ENCODE measurements around the gene ENO2.

ENO2 gene

DNA sequence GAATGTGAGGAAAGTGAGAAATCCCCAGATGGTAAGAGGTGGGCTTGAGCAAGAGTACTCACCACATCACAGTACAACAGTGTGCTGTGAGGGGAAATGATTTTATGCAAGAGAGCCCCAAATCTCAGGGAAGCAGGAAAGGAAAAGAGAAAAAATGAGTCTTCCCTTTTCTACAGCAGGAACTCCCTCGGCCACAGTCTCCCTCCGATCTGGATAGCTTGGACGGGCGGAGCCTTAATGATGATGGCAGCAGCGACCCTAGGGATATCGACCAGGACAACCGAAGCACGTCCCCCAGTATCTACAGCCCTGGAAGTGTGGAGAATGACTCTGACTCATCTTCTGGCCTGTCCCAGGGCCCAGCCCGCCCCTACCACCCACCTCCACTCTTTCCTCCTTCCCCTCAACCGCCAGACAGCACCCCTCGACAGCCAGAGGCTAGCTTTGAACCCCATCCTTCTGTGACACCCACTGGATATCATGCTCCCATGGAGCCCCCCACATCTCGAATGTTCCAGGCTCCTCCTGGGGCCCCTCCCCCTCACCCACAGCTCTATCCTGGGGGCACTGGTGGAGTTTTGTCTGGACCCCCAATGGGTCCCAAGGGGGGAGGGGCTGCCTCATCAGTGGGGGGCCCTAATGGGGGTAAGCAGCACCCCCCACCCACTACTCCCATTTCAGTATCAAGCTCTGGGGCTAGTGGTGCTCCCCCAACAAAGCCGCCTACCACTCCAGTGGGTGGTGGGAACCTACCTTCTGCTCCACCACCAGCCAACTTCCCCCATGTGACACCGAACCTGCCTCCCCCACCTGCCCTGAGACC, 21.2 kb downstream of the ENO2 start:
- DNase-seq, result no peak

DNA sequence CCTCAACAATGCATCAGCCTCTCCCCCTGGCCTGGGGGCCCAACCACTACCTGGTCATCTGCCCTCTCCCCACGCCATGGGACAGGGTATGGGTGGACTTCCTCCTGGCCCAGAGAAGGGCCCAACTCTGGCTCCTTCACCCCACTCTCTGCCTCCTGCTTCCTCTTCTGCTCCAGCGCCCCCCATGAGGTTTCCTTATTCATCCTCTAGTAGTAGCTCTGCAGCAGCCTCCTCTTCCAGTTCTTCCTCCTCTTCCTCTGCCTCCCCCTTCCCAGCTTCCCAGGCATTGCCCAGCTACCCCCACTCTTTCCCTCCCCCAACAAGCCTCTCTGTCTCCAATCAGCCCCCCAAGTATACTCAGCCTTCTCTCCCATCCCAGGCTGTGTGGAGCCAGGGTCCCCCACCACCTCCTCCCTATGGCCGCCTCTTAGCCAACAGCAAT, 21.8 kb downstream of the ENO2 start:
- no peak for DNase-seq

DNA sequence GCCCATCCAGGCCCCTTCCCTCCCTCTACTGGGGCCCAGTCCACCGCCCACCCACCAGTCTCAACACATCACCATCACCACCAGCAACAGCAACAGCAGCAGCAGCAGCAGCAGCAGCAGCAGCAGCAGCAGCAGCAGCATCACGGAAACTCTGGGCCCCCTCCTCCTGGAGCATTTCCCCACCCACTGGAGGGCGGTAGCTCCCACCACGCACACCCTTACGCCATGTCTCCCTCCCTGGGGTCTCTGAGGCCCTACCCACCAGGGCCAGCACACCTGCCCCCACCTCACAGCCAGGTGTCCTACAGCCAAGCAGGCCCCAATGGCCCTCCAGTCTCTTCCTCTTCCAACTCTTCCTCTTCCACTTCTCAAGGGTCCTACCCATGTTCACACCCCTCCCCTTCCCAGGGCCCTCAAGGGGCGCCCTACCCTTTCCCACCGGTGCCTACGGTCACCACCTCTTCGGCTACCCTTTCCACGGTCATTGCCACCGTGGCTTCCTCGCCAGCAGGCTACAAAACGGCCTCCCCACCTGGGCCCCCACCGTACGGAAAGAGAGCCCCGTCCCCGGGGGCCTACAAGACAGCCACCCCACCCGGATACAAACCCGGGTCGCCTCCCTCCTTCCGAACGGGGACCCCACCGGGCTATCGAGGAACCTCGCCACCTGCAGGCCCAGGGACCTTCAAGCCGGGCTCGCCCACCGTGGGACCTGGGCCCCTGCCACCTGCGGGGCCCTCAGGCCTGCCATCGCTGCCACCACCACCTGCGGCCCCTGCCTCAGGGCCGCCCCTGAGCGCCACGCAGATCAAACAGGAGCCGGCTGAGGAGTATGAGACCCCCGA, 22.5 kb downstream of the ENO2 start:
- peak; percentile 49 for DNase-seq

DNA sequence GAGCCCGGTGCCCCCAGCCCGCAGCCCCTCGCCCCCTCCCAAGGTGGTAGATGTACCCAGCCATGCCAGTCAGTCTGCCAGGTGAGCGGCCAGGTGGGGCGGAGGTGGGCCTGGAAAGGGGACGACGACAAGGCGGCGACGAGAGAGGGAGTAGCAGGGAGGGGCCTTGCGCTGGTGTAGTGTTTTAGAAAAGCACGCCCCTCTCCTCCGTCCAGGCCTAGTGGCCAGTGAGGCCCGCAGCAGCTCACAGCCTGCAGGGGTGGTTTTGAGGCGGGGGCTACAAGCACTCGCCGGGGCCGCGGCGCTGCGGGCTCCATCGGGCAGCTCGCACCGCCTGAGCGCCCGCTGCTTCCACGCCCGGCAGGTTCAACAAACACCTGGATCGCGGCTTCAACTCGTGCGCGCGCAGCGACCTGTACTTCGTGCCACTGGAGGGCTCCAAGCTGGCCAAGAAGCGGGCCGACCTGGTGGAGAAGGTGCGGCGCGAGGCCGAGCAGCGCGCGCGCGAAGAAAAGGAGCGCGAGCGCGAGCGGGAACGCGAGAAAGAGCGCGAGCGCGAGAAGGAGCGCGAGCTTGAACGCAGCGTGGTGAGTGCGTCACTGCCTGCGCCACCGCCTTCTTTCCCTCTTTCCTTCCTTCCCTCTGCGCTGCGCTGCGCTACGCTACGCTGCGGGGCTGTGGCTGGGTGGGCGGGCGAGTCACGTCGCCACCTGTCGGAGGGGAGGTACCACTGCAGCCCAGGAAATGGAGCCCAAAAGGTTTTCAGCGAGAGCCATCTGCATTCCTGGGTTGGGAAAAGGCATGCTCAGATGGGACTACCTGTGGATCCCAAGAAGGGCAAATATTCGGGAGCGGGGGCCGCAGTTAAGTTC, 23.3 kb downstream of the ENO2 start:
- DNase-seq, result peak; percentile 93

DNA sequence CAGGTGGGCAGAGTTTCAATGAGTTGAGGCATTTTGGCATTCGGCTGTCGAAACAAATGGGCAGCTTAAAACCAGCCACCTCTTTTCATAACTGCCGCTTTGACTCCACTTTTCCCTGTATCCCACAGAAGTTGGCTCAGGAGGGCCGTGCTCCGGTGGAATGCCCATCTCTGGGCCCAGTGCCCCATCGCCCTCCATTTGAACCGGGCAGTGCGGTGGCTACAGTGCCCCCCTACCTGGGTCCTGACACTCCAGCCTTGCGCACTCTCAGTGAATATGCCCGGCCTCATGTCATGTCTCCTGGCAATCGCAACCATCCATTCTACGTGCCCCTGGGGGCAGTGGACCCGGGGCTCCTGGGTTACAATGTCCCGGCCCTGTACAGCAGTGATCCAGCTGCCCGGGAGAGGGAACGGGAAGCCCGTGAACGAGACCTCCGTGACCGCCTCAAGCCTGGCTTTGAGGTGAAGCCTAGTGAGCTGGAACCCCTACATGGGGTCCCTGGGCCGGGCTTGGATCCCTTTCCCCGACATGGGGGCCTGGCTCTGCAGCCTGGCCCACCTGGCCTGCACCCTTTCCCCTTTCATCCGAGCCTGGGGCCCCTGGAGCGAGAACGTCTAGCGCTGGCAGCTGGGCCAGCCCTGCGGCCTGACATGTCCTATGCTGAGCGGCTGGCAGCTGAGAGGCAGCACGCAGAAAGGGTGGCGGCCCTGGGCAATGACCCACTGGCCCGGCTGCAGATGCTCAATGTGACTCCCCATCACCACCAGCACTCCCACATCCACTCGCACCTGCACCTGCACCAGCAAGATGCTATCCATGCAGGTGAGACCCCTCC, 24.2 kb downstream of the ENO2 start:
- DNase-seq, result no peak

DNA sequence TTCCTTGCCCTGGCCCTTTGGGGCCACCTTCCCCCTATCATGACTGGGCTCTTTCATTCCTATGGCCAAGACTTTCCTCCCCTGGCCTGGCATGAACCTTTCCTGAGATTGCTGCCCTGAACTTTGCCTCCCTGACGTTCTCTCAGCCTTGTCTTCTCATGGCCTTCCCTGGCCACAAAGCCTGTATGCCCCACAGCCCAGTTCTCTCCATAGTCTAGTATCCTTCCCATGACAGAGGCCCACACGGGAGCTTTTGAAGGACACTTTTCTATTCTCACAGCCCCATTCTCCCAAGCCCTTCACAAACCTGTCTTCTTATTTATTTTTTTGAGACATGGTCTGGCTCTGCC, 24.8 kb downstream of the ENO2 start:
- no peak for DNase-seq

DNA sequence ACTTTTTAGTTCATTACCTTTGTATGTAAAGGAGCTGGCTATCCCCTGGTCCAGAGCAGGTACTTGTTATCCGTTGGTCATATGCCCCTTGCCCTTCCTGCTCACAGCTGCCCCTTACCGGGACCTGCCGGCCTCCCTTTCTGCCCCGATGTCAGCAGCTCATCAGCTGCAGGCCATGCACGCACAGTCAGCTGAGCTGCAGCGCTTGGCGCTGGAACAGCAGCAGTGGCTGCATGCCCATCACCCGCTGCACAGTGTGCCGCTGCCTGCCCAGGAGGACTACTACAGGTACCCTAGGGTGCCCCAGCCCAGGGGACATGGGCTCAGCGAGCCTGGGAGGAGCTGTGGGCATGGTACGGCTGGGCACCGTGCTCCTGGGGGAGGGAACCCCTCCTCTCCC, 26.9 kb downstream of the ENO2 start:
- DNase-seq, result no peak

DNA sequence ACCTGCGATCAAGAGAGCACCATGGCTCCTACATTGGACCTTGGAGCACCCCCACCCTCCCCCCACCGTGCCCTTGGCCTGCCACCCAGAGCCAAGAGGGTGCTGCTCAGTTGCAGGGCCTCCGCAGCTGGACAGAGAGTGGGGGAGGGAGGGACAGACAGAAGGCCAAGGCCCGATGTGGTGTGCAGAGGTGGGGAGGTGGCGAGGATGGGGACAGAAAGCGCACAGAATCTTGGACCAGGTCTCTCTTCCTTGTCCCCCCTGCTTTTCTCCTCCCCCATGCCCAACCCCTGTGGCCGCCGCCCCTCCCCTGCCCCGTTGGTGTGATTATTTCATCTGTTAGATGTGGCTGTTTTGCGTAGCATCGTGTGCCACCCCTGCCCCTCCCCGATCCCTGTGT, 27.4 kb downstream of the ENO2 start:
- DNase-seq, result no peak

DNA sequence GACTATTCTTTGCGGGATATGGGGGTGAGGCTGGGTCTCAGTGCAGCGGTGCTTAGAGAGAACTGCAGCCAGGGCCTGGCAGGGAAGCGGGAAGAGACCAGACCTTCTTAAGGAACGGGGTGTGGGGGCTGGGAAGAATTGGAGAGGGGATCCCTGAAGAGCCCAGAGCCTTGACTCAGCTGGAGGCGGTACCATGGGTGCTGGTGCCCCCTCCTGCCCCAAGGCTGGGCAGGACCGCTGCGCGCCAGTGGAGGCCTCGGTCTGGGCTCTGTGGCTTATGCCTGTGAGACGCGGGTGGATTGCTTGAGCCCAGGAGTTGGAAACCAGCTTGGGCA, 27.9 kb downstream of the ENO2 start:
- no peak for DNase-seq

DNA sequence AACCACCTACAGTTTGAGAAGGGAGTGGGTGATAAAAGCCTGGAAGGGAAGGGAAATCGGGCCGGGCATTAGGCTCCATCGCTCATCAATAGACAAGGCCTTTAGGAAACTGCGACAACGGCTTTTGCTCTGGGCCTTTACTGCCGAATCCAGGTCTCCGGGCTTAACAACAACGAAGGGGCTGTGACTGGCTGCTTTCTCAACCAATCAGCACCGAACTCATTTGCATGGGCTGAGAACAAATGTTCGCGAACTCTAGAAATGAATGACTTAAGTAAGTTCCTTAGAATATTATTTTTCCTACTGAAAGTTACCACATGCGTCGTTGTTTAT, 29.0 kb downstream of the ENO2 start:
- DNase-seq, result peak; percentile 65

DNA sequence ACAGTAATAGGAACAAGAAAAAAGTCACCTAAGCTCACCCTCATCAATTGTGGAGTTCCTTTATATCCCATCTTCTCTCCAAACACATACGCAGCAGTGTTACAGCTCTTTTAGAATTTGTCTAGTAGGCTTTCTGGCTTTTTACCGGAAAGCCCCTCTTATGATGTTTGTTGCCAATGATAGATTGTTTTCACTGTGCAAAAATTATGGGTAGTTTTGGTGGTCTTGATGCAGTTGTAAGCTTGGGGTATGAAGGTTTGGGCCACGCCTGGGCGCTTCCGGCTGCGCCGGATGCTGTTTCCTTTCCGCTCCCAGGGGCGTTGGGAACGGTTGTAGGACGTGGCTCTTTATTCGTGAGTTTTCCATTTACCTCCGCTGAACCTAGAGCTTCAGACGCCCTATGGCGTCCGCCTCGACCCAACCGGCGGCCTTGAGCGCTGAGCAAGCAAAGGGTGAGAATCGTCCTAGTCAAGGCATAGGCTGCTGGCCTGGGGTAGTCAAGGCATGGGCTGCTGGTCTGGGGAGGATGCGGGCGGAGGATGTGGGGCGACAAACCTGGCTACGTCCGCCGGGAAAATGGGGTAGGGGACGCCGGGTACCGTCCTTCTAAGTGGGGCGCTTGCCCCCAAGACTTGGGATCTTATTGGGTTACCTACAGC, 29.5 kb downstream of the ENO2 start, which contains the start of the genes C12orf57 and RNU7-1:
TSS of gene C12orf57 (plus strand) at position 301 of the 659 bp plus-strand sequence. CDS start at position 401, 100 bp downstream.
TSS of gene RNU7-1 (plus strand) at position 95 of the 659 bp plus-strand sequence.
- peak; percentile 79 for DNase-seq

DNA sequence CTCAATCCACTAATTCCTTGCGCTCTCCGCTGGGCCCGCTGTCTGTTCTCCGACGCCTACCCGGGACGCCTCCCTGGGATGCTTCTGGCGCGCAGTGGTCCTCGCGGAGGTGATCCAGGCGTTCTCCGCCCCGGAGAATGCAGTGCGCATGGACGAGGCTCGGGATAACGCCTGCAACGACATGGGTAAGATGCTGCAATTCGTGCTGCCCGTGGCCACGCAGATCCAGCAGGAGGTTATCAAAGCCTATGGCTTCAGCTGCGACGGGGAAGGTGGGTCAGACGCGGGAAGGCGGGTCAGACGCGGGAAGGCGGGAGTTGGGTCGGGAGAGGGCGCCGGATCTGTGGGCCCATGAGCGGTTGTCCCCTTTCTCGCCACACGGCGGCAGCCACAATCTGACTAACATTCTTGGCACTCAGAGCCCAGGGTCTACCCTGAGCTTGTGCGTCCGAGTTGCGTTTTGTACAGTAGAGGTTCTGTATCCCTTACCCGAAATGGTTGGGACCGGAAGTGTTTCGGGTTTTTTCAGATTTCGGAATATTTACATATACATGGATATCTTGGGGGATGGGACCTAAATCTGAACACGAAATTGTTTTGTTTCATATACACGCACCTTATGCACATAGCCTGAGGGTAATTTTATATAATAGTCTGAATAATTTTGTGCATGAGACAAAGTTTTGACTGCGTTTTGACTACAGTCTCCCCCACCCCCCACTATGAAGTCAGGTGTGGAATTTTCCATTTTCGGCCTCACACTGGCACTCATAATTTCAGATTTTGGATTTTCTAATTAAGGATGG, 30.2 kb downstream of the ENO2 start:
- peak; percentile 86 for DNase-seq

DNA sequence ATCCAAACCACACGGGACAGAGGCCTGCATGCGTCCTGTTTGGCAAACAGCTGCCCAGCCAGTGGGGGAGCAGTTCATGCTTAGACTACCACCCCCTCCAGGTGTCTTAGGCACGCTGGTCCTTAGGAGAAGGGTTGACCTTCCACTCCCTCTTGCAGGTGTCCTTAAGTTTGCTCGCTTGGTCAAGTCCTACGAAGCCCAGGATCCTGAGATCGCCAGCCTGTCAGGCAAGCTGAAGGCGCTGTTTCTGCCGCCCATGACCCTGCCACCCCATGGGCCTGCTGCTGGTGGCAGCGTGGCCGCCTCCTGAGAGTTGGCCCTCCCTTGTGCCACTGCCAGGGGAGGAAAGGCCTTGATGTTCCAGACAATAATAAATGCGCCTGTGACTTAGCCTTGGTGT, 31.2 kb downstream of the ENO2 start:
- no peak for DNase-seq

DNA sequence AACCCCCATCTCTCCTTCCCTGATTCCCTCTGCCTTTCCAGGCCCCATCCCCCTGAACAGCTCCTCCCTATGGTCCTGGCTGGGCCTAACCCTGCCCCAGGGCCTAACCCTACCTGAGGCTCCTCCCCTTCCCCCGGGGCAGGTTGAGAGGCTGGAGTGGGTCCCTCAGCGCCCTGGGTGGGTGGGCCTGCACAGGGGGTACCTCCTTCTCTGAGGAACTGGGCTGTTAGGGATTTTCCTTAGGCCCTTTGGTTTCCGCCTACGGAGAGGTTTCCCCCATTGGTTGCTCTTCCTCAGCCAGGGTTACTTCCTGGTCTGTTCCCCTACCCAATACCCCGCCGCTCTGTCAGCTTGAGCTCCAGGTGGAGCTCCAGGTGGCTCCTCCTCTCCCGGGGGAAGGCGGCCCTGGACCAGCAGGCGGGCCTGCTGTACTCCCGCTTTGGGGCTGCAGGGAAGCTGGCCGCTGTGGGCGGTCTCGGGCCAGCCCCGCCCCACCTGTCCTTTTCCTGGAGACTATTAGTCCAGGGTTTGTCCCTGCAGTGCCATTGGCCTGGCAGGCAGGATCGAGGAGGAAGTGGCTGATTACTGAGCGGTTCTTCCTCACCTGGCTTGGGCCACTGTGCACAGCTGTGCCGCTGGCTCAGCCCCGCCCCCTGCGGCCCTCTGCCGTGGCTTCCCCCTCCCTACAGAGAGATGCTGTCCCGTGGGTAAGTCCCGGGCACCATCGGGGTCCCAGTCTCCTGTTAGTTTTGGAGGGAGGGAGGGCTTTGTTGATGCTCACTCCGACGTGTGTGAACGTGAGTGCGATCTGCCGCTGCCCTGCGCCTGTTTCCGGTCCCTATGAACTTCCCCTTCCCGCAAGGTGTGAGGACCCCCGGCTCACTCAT, 31.9 kb downstream of the ENO2 start:
- DNase-seq, result peak; percentile 62

DNA sequence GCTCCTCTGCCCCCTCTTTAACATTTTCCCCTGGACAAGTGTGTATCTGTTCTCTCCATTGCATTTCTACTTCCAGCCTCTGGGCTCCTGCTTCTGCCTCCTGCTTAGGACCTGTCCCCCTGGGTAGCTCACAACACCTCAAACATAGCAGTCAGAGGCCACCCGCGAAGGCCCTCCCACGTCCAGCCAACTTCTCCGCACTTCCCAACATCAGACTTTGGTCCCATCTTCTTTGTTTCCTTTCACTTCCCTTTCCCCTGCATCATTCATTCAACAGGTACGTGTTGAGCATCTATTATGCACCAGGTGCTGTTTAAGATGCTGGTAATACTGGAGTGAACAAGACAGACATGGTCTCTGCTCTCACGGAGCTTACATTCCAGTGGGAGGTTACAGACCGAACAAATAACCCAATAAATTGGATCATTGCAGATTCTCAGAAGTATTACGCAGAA, 32.6 kb downstream of the ENO2 start:
- DNase-seq, result no peak

DNA sequence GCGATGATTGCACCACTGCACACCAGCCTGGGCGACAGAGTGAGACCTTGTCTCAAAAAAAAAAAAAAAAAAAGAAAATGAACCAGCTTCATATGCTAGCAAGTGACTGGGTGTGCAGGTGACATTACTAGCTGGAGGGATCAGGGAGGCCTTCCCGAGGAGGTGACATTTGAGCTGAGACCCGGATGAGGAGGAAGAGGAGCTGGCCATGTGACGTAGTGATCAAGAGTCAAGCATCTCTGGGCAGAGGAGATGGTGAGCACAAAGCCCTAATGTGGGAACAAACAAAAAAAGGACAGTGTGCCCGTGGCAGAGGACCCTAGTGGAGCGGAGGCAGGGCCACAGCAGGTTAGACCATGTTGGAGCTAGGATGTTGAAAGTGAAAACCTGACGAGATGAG, 33.2 kb downstream of the ENO2 start:
- DNase-seq, result no peak

DNA sequence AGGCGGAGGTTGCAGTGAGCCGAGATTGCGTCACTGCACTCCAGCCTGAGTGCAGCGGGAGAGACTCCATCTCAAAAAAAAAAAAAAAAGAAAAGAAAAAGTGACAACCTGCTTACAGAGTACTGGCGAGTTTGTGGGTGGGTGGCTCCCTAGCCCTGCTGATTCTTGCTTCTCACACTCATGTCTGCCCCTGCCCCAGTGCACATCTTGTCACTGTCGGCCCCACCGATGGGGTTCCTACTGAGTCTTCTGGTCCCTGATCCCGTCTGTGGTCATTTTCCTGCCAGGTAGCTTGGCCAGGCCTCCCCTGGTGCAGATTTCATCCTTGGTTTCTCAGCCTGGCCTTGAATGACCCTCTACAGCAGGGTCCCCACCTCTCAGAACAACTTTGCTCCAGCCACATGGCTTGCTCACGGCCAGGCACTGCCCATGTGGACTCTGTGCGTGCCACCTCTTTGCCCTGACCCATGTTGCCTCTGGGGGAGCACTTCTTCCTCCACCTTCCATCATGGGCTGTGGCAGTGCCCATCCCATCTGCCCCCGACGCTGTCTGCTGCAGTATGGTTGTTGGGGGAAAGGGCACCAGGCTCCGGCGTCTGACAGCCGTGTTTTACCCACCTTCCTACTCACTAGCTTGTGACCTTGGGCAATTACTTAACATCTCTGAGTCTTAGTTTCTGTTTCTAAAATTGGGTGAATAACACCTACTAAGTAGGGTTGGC, 34.7 kb downstream of the ENO2 start:
- no peak for DNase-seq

DNA sequence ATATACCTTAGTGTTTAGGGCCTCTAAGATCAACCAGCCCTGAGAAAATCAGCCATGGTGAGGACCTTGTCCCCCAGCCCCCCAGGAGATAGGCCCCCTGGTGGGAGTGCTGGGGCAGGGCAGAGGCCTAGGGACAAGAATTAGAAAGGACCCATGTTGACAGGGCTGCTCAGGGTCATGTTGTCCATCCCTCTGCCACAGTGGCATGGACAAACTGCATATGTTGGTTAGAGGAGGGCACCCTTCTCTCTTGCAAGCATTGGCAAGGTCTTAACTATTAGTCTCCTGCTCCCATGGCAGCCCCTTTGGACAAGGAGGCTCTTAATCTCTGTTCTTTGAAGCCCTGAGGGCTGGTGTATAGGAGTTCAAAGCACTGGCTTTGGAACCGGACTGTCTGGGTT, 36.0 kb downstream of the ENO2 start:
- peak; percentile 43 for DNase-seq

Data from activated CD4-positive, CD25-positive, alpha-beta regulatory T cell treated with anti-CD3 and anti-CD28 coated beads, Interleukin-2, amount 50 U/mL, for 72 hours (primary cell).